Measurements from ENCODE around the gene GDAP2.

Gene GDAP2

DNA sequence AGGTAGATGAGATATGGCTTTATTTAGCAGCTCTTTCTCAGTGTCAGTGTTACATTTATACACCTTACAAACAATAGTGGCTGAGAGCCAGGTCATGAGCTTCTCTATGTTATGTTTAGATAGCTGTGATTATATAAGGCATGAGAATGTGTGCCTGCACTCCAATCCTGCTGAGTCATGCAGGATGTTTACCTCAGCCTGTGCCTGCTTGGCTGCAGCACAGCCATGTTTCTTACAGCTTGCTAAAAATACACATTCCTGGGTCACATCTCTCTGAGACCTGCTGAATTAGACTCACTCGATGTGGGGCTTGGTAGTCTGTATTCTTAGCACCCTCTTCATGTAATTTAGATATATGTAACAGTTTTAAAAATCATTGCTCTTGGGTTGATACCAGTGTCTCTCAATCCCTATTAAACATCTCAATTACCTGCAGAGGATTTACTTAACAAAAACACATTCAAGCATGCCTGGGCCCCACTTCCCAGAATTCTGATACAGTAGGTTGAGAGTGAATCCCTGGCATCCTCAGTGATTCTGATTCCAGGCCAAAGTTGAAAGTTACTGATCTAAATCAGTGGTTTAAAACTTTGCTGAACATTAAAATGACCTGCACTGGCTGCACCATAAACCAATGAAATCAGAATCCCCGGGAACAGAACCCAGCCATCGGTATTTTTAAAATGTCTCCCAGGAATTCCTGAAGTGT, 107.5 kb downstream of the GDAP2 start:
- in situ Hi-C loops (cut with HindIII; ENCODE audit: low sequenced_read_pairs), result no loop called here
- no peak for TF ChIP-seq CTCF (IDR thresholded peaks at IDR 0.05; ENCODE audit: low read depth, low read length, missing control alignments)
- H3K4me3 ChIP-seq (ENCODE audit: low read depth, low read length), result no peak overlapping the region
- peak; percentile 72 for DNase-seq (ENCODE audit: low read depth)

DNA sequence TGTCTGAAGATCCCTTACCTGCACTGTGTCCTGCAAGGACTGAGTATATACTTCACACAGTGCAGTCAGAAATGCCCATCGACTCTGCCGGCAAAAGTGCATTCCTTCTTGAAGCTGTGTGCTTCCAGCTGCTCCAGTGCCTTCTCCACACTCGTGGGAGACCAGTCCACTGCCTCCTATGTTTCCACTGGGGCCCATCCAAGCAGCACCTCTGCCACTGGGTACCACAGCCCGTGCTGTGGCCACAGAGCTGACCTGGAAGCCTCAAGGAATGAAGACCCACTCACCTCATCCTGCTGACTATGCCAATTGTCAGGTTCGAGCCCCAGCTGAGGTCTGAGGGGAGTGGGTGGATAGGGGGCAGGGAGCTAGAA, 108.1 kb downstream of the GDAP2 start:
- no peak for TF ChIP-seq CTCF (IDR thresholded peaks at IDR 0.05; ENCODE audit: low read depth, low read length, missing control alignments)
- no peak for DNase-seq (ENCODE audit: low read depth)
- H3K4me3 ChIP-seq (ENCODE audit: low read depth, low read length), result no peak overlapping the region
- in situ Hi-C loops (cut with HindIII; ENCODE audit: low sequenced_read_pairs), result no loop called here

DNA sequence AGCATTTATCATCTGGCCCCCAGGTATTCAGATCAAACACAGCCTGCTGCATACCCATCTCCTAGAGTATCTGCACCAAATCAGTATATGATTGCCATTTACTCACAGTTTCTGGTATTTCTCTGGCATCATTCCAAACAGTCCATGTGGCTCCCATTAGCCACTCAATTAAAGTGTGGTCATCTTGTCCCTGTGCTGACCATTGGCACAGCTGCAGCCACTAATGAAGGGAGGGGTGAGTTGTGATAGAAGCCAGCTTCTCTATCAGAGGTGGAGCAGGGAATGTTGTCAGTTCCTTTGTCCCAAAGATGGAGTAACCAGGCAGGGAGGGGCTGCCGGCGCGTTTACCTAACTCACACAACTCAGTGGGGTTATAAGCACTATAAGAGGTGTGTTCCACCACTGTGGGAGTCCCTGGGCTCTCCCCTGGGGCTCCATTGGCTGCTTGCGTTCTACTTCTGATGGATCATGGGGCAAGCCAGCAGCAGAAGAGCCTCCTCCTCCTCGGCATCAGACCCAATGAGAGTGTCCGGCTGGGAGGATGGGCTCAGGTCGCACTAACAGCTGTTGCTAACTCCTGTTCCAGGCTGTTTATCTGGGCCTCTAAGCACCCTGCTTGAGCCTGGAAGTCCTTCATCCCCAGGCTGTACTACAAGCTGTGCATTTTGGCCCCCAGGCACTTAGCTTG, 108.6 kb downstream of the GDAP2 start:
- no peak overlapping the region for H3K4me3 ChIP-seq (ENCODE audit: low read depth, low read length)
- TF ChIP-seq CTCF (IDR thresholded peaks at IDR 0.05; ENCODE audit: low read depth, low read length, missing control alignments), result no peak
- DNase-seq (ENCODE audit: low read depth), result no peak
- in situ Hi-C loops (cut with HindIII; ENCODE audit: low sequenced_read_pairs), result no loop called here

DNA sequence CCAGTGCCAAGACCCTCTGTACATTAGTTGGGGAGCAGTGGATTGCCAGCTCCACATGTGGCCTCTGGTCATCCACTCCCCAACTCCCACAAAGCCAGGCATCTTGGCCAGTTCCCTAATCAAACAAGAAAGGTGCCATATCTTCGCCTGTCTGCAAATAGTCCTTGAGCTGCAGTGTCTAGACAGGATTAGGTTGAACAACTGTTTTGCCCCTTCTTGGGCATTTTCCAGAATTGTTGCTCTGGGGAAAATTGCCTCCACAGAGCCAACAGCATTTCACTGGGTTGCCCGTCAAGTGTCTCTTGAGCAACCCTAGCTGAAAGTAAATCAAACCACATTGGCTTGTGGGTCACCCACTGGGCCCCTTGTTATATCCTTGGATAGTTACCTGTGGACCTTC, 109.3 kb downstream of the GDAP2 start:
- DNase-seq (ENCODE audit: low read depth), result no peak
- in situ Hi-C loops (cut with HindIII; ENCODE audit: low sequenced_read_pairs), result no loop called here
- TF ChIP-seq CTCF (IDR thresholded peaks at IDR 0.05; ENCODE audit: low read depth, low read length, missing control alignments), result no peak
- no peak overlapping the region for H3K4me3 ChIP-seq (ENCODE audit: low read depth, low read length)

- in situ Hi-C loops (cut with HindIII; ENCODE audit: low sequenced_read_pairs), result no loop called here
- no peak overlapping the region for H3K4me3 ChIP-seq (ENCODE audit: low read depth, low read length)
Observed at GRCh38 chr1:117819301-117819700, 110.1 kb downstream of the GDAP2 start.

DNA sequence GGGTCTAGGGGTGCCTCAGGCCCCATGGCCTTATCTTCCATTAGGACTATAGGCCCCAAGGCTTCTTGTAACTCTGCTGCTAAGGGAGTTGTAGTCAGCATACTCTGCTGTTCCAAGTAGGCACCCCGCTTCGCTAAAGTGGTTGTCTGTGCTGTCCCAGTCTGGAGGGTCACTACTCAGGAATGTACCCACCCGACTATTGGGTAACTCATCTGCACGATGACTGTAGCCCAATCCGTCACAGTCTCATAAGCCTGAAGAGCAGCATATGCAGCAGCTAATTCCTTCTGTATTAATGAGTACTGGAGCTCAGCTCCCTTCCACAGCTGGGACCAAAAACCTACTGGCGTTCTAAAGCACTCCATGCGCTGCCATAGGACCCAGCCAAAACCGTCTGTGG, 111.0 kb downstream of the GDAP2 start:
- no peak for TF ChIP-seq CTCF (IDR thresholded peaks at IDR 0.05; ENCODE audit: low read depth, low read length, missing control alignments)
- in situ Hi-C loops (cut with HindIII; ENCODE audit: low sequenced_read_pairs), result no loop called here
- no peak overlapping the region for H3K4me3 ChIP-seq (ENCODE audit: low read depth, low read length)
- no peak for DNase-seq (ENCODE audit: low read depth)

More at GRCh38 chr1:117819301-117819700, 110.1 kb downstream of the GDAP2 start:
- no peak for DNase-seq (ENCODE audit: low read depth)
- TF ChIP-seq CTCF (IDR thresholded peaks at IDR 0.05; ENCODE audit: low read depth, low read length, missing control alignments), result no peak

All from astrocyte of the cerebellum (primary cell).